NOMO-1 treated with DMSO at 0.1 percent for 48 hours (cell line): ENCODE measurements around the gene LUC7L.

ENCODE experiments used
- DNase-seq: peaks from one replicate; lab custom pipeline; 2025; ENCODE audit not compliant: unreplicated experiment; lab: John Stamatoyannopoulos, UW

Gene LUC7L

GRCh38 chr16:149024-149660 lies 80.1 kb downstream of the LUC7L start:
- no peak for DNase-seq

GRCh38 chr16:146646-147045 lies 82.6 kb downstream of the LUC7L start:
- no peak for DNase-seq

- no peak for DNase-seq
Measured at GRCh38 chr16:144797-145252, 84.4 kb downstream of the LUC7L start.

GRCh38 chr16:143456-143855 lies 85.8 kb downstream of the LUC7L start:
- no peak for DNase-seq

GRCh38 chr16:143047-143446 lies 86.2 kb downstream of the LUC7L start:
- DNase-seq, result no peak

GRCh38 chr16:142405-142967 lies 86.8 kb downstream of the LUC7L start:
- DNase-seq, result no peak

- no peak for DNase-seq
Measured at GRCh38 chr16:140175-140857, 88.9 kb downstream of the LUC7L start.
